Osteocyte (in vitro differentiated cells): Measurements from ENCODE around the gene SEC24C. TPM values are rescaled to one million over a fixed set of nuclear protein-coding genes. Genes with fewer than 3 reads are reported as not detected.

ENCODE experiments used
- DNase-seq: peaks from one replicate; pipeline ENCODE4 v3.0.0; 2021; ENCODE audit warnings: mixed read lengths; ENCODE audit not compliant: unreplicated experiment; ENCODE audit errors: extremely low spot score
- H3K27ac Mint-ChIP-seq: one replicate; pipeline ENCODE4 v1.8.0; 2021; ENCODE audit warnings: mild to moderate bottlenecking, mixed read lengths; ENCODE audit not compliant: unreplicated experiment
- H3K27me3 Mint-ChIP-seq: one replicate; pipeline ENCODE4 v1.8.0; 2021; ENCODE audit warnings: mixed read lengths; ENCODE audit not compliant: unreplicated experiment
- H3K36me3 Mint-ChIP-seq: one replicate; pipeline ENCODE4 v1.8.0; 2021; ENCODE audit warnings: mixed read lengths; ENCODE audit not compliant: unreplicated experiment
- H3K4me1 Mint-ChIP-seq: one replicate; pipeline ENCODE4 v1.8.0; 2021; ENCODE audit warnings: mixed read lengths; ENCODE audit not compliant: unreplicated experiment
- H3K4me3 Mint-ChIP-seq: one replicate; pipeline ENCODE4 v1.8.0; 2021; ENCODE audit warnings: mild to moderate bottlenecking, moderate library complexity, mixed read lengths; ENCODE audit not compliant: unreplicated experiment
- H3K9me3 Mint-ChIP-seq: one replicate; pipeline ENCODE4 v1.8.0; 2021; ENCODE audit warnings: mixed read lengths; ENCODE audit not compliant: unreplicated experiment
- total RNA-seq: library from RNA; stranded (reverse); gene quantifications from 2 replicates; pipeline ENCODE4 v1.2.1, GENCODE V29; 2021
- TF ChIP-seq, protein P1 (sequence below): fragments of 200-600 bp; sonication (generic); IDR thresholded peaks from 2 replicates; pipeline ENCODE4 v1.5.0; 2021; ENCODE audit warnings: antibody characterized with exemption, mild to moderate bottlenecking, moderate library complexity

SEC24C gene
- total RNA-seq, 1 donor from 2014 or later, result 64.2 TPM

DNA sequence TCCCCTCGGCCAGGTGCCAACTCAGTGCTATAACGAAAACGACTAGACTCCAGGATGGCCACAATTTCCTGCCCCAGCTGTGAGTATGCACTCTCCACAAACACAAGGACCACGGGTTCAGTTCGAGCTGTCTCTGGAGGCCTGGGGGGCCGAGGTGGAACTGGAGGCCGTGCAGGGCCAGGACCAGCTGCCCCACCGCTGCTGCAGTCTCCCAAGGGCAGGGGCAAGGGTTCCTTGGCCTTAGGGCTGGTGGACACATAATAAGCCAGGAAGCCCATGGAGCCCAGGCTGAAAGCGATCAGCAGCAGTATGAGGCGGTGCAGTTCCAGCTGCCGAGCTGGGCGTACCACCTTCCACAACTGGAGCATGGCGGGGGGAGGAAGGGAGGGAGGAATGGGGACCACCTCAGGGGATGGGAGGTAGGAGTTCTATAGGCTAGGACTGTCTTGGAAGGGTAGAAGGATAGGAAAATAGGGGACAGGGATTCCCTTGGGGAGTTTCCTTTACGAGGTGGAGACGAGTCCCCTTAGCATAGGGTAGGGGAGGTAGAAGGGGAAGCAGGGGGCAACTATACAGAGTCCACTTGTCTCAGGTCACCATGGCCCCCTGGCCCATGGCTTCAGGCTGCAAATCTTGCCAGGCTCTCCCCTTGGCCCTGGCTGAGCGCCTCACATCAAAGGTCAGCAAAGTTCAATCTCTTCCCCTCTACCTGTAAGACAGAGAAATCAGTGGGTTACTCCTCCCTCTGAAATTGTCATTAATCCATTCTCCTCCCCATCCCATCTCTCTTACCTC is 64.0 kb downstream of the SEC24C start:
- H3K4me3 Mint-ChIP-seq, result no peak overlapping the region
- no peak overlapping the region for H3K27ac Mint-ChIP-seq
- H3K36me3 Mint-ChIP-seq, result peaks cover 31% of the 10 kb centered on the region
- TF ChIP-seq, protein P1, sequence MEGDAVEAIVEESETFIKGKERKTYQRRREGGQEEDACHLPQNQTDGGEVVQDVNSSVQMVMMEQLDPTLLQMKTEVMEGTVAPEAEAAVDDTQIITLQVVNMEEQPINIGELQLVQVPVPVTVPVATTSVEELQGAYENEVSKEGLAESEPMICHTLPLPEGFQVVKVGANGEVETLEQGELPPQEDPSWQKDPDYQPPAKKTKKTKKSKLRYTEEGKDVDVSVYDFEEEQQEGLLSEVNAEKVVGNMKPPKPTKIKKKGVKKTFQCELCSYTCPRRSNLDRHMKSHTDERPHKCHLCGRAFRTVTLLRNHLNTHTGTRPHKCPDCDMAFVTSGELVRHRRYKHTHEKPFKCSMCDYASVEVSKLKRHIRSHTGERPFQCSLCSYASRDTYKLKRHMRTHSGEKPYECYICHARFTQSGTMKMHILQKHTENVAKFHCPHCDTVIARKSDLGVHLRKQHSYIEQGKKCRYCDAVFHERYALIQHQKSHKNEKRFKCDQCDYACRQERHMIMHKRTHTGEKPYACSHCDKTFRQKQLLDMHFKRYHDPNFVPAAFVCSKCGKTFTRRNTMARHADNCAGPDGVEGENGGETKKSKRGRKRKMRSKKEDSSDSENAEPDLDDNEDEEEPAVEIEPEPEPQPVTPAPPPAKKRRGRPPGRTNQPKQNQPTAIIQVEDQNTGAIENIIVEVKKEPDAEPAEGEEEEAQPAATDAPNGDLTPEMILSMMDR, result no peak
- peaks cover 19% of the 10 kb centered on the region for H3K4me1 Mint-ChIP-seq
- H3K27me3 Mint-ChIP-seq, result no peaks in the 10 kb centered on the region
- H3K9me3 Mint-ChIP-seq, result no peaks in the 10 kb centered on the region
- no peak for DNase-seq

GRCh38 chr10:73809061-73809818 is 65.1 kb downstream of the SEC24C start:
- no peak overlapping the region for H3K27ac Mint-ChIP-seq
- peaks cover 28% of the 10 kb centered on the region for H3K36me3 Mint-ChIP-seq
- H3K4me3 Mint-ChIP-seq, result peak overlapping the region; percentile 10
- peaks cover 19% of the 10 kb centered on the region for H3K4me1 Mint-ChIP-seq
- H3K9me3 Mint-ChIP-seq, result no peaks in the 10 kb centered on the region
- DNase-seq, result no peak
- TF ChIP-seq, protein P1, result no peak
- H3K27me3 Mint-ChIP-seq, result no peaks in the 10 kb centered on the region

GRCh38 chr10:73810358-73810734 is 66.2 kb downstream of the SEC24C start:
- Mint-ChIP-seq H3K4me1 (peaks cover 19% of the 10 kb centered on the region), H3K27ac (peak overlapping the region; percentile 74), H3K9me3 (no peaks in the 10 kb centered on the region), H3K27me3 (no peaks in the 10 kb centered on the region), H3K36me3 (peaks cover 27% of the 10 kb centered on the region), H3K4me3 (peak overlapping the region; percentile 81)
- no peak for DNase-seq
- TF ChIP-seq, protein P1, result no peak

DNA sequence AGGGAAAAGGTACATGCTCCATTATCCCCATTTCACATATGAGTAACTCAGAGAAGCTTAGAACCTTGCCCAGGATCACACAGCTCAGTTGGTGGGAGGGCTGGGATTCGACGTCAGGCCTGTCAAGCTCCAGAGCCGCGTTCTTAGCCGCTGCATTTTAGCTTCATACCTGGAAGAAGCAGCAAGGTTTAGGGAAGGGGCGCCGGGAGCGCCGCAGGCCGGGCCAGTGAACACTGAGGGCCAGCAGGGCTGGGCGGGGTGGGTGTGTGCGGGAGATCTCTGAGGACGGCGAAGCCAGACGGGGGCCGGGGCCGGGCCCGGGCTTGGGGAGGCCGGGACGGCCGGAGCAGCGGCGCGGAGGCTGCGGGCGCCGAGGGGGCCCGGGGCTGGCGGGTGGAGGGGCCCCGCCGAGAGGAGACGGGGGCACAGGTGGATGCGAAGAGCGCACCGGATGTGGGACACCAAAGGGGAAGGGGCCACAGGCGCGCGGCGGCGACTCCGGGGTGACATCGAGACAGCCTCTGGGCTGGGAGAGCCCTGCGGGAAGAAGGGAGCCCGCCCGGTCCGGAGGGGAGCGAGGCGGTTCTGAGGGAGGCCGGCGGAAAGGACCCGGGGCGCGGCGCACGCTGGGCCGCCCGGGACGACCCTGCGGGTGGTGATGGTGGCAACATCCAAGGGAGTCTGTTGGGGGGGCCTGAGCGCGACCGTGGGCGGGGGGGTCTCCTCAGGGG is 66.7 kb downstream of the SEC24C start:
- Mint-ChIP-seq H3K9me3 (no peaks in the 10 kb centered on the region), H3K27ac (peak overlapping the region; percentile 74), H3K36me3 (peaks cover 22% of the 10 kb centered on the region), H3K27me3 (no peaks in the 10 kb centered on the region), H3K4me1 (peaks cover 19% of the 10 kb centered on the region), H3K4me3 (peak overlapping the region; percentile 81)
- TF ChIP-seq, protein P1, result no peak
- DNase-seq, result no peak
